Measurements from ENCODE around the gene SLC39A5. TPM values are rescaled to one million over a fixed set of nuclear protein-coding genes. Genes with fewer than 3 reads are reported as not detected.
A peak's percentile ranks its signal among the peaks of the same experiment; 100 is the strongest.

The SLC39A5 gene
- total RNA-seq, 1 donor from 2014 or later, result not detected

- DNase-seq (ENCODE audit: low spot score), result no peak
- H3K4me1 Mint-ChIP-seq (ENCODE audit: unreplicated experiment), result peaks cover 23% of the 10 kb centered on the region
- no peak overlapping the region for H3K27ac Mint-ChIP-seq (ENCODE audit: unreplicated experiment)
- H3K27me3 Mint-ChIP-seq (ENCODE audit: unreplicated experiment), result peaks cover 7% of the 10 kb centered on the region
- no peak for TF ChIP-seq CTCF (IDR thresholded peaks at IDR 0.05; ENCODE audit: unreplicated experiment)
- no peaks in the 10 kb centered on the region for H3K9me3 Mint-ChIP-seq (ENCODE audit: unreplicated experiment)
- no peak overlapping the region for H3K4me3 Mint-ChIP-seq (ENCODE audit: unreplicated experiment)
- peaks cover 28% of the 10 kb centered on the region for H3K36me3 Mint-ChIP-seq (ENCODE audit: low read depth, unreplicated experiment)
These were observed 27.0 kb upstream of the SLC39A5 start for GRCh38 chr12:56202838-56203237.

GRCh38 chr12:56204275-56204674, 25.6 kb upstream of the SLC39A5 start:
- peak overlapping the region; percentile 70 for H3K4me3 Mint-ChIP-seq (ENCODE audit: unreplicated experiment)
- DNase-seq (ENCODE audit: low spot score), result no peak
- peak overlapping the region; percentile 25 for H3K27ac Mint-ChIP-seq (ENCODE audit: unreplicated experiment)
- no peak for TF ChIP-seq CTCF (IDR thresholded peaks at IDR 0.05; ENCODE audit: unreplicated experiment)
- peaks cover 4% of the 10 kb centered on the region for H3K27me3 Mint-ChIP-seq (ENCODE audit: unreplicated experiment)
- peaks cover 8% of the 10 kb centered on the region for H3K4me1 Mint-ChIP-seq (ENCODE audit: unreplicated experiment)
- H3K36me3 Mint-ChIP-seq (ENCODE audit: low read depth, unreplicated experiment), result peaks cover 34% of the 10 kb centered on the region
- no peaks in the 10 kb centered on the region for H3K9me3 Mint-ChIP-seq (ENCODE audit: unreplicated experiment)

- H3K9me3 Mint-ChIP-seq (ENCODE audit: unreplicated experiment), result no peaks in the 10 kb centered on the region
- H3K4me3 Mint-ChIP-seq (ENCODE audit: unreplicated experiment), result no peak overlapping the region
- no peak for TF ChIP-seq CTCF (IDR thresholded peaks at IDR 0.05; ENCODE audit: unreplicated experiment)
- peak overlapping the region; percentile 36 for H3K27ac Mint-ChIP-seq (ENCODE audit: unreplicated experiment)
- peaks cover 2% of the 10 kb centered on the region for H3K27me3 Mint-ChIP-seq (ENCODE audit: unreplicated experiment)
- peaks cover 8% of the 10 kb centered on the region for H3K4me1 Mint-ChIP-seq (ENCODE audit: unreplicated experiment)
- H3K36me3 Mint-ChIP-seq (ENCODE audit: low read depth, unreplicated experiment), result peaks cover 43% of the 10 kb centered on the region
- no peak for DNase-seq (ENCODE audit: low spot score)
These were observed 24.4 kb upstream of the SLC39A5 start for GRCh38 chr12:56205445-56205844.

- H3K4me3 Mint-ChIP-seq (ENCODE audit: unreplicated experiment), result peak overlapping the region; percentile 81
- peaks cover 8% of the 10 kb centered on the region for H3K4me1 Mint-ChIP-seq (ENCODE audit: unreplicated experiment)
- H3K9me3 Mint-ChIP-seq (ENCODE audit: unreplicated experiment), result no peaks in the 10 kb centered on the region
- H3K36me3 Mint-ChIP-seq (ENCODE audit: low read depth, unreplicated experiment), result peaks cover 51% of the 10 kb centered on the region
- peak; percentile 71 for DNase-seq (ENCODE audit: low spot score)
- H3K27ac Mint-ChIP-seq (ENCODE audit: unreplicated experiment), result peak overlapping the region; percentile 72
- H3K27me3 Mint-ChIP-seq (ENCODE audit: unreplicated experiment), result peaks cover 2% of the 10 kb centered on the region
- TF ChIP-seq CTCF (IDR thresholded peaks at IDR 0.05; ENCODE audit: unreplicated experiment), result peak; percentile 51
These were observed 23.2 kb upstream of the SLC39A5 start for GRCh38 chr12:56206452-56207166.

- Mint-ChIP-seq H3K27me3 (ENCODE audit: unreplicated experiment) (no peaks in the 10 kb centered on the region), H3K9me3 (ENCODE audit: unreplicated experiment) (no peaks in the 10 kb centered on the region), H3K4me3 (ENCODE audit: unreplicated experiment) (no peak overlapping the region), H3K4me1 (ENCODE audit: unreplicated experiment) (peaks cover 2% of the 10 kb centered on the region), H3K27ac (ENCODE audit: unreplicated experiment) (no peak overlapping the region), H3K36me3 (ENCODE audit: low read depth, unreplicated experiment) (peaks cover 56% of the 10 kb centered on the region)
- no peak for TF ChIP-seq CTCF (IDR thresholded peaks at IDR 0.05; ENCODE audit: unreplicated experiment)
- DNase-seq (ENCODE audit: low spot score), result no peak
These were observed 21.8 kb upstream of the SLC39A5 start for GRCh38 chr12:56208006-56208405.
